GM18870 (cell line): Measurements from ENCODE around the gene MAPK8IP2.

ENCODE experiments used
- ATAC-seq: cut with Tn5 transposase; IDR thresholded peaks from one replicate; pipeline ENCODE4 v1.9.1; 2021; ENCODE audit warnings: moderate library complexity; ENCODE audit not compliant: unreplicated experiment

MAPK8IP2 gene

DNA sequence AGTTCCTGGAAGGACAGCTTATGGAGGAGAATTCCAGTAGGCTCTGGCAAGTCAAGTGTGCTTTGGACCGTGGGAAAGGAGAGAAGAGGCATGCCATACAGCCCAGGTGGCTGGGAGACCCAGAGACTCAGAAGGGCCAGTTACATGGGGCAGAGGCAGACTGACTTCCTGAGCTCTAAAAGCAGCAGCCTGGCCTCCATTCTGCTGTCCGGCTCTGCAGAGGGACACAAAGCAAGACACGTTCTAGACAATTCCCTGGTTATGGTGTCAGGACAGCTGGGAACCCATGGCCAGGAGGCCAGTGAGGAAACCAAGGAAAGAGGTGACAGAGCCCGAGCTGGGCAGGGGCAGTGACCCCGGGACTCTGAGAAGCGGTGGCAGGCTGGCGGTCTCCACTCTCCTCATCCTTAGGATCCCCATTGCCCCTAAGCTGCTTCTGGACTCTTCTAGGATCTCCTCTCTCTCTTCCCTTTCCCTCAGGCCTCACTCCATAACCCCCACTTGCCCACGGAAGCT, 25.1 kb upstream of the MAPK8IP2 start:
- no peak for ATAC-seq

DNA sequence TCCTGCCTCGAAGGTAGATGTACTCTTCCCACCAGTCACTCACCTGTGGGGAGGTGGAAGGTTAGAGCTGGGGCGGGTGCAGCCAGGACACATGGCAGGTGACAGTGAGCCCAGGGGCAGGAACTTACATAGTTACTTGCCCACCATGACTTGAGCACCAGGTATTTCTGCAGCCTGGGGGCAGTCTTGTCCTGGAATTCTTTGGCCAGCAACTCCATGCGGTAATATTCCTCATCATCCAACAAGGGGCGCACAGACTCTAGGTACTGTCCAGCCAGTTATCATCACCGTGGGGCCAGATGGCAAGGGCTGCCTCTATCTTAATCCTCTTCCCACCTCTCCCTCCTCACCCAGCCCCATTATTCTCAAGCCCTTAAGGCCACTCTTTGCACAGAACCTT, 24.5 kb upstream of the MAPK8IP2 start:
- ATAC-seq = no peak

DNA sequence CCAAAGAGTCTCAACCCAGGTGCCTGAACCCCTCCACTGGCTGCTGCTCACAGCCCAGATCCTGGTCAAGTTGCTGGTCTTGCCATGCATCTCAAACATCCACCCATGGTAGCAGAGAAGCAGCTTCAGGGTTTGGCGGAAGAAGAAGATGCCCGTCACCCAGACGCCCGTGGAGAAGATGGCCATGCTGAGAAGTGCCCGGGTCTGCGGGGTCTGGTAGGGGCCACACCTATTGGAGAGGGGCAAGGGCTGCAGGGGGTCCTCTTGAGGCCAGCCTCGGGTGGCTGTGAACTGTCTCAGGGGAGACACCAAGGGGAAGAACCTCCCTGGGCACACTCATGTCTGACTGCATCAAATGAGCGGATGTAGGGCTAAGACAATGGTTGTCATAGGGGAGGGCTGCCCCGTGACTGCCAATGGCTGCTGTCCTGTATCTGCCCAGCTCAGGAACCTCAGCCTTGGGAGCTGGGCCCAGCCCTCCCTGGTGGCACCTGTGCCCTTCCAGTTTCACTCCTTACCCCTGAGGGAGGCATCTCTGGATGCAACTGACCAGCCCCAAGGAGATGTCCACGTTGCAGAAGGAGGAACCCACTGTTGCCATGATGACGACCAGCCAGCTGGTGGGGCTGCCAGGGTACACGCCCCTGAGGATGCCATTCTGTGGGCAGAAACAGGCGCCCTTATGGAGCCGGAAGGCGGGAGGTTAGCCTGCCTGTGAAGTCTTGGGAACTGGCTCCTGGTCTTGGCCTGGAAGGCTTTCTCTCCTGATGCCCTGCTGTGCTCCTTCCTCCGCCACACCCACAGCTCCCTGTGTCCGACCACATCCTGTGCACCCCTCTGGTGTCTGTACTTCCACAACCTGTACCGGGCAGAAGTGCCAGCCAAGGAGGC, 23.5 kb upstream of the MAPK8IP2 start:
- ATAC-seq = no peak

DNA sequence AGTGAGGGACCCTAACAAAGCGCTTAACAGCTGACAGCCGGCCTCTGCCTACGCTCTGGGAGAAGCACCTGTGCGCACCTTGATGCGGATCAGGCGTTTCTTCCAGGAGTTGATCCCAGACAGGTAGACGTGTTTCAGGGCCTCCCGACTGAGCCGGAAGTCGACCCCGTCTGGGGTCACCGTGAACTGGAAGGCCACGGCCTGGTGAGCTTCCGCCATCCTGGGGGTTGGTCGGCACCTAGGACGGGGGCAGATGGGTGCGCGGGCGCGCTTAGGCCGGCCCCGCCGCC, 23.0 kb upstream of the MAPK8IP2 start:
- ATAC-seq = no peak

DNA sequence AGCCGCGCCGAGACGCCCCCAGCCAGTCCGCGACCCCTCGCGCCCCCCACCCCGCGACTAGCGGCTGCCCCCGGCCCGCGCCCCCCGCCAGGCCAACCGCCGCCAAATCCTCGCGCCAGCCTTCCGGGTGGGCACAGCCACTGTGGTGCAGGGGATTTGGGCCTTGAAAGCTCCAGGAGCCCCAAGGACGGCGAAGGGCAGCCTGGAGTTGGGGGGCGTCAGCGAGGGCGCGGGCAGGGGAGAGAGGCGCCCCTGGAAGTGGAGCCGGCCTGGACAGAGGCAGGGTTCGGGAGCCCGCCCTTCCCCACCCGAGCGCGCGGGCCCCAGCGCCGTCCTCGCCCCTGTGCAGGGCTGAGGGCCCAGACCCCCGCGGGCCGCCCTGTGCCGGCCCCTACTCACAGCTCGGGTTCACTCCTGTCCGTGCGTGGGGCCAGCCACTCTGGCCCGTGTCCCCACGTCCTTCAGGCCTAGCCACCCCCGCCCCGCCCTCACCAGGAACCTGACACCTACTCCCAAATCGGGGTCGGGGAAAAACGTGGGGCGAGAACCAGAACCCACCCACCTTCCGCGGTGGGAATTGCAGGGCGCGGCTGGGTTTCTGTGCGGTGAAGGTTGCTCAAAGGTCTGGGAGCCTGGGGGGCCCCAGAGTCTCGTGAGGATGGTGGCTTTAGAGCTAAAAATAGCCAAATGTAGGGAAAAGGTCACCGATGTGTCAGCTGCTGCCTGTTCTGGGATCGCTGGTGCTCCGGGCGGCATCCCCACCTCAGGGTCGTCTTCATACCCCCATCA, 22.4 kb upstream of the MAPK8IP2 start, which contains the start of gene CPT1B:
Gene CPT1B, minus strand, starts transcription at position 441 of the 789 bp plus-strand sequence. CDS start 512 bp downstream, outside the sequence.
- no peak for ATAC-seq

DNA sequence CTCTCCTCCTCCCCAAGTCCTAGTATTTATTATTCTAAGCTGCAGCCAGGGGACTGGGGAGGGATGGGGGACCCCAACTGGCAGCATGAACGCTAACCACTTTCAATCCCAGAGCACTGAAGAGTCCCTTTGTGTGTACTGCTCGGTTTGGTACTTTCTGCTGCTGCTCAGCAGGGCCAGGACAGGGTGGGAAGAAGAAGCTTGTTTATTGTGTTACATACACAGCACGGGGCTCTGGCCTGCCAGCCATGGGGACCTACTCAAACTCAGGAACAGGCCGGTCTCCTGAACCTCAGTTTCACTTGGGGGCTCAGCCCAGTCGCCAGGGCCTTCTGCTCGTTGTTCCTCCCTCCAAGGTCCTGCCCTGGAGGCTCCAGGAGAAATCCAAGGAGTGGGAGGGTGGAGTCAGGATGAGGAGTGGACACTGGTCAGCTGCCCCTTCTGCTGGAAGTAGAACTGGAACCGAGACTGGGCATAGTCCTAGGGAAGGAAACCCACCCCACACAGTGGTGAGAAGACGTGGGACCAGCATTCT, 21.8 kb upstream of the MAPK8IP2 start:
- no peak for ATAC-seq

DNA sequence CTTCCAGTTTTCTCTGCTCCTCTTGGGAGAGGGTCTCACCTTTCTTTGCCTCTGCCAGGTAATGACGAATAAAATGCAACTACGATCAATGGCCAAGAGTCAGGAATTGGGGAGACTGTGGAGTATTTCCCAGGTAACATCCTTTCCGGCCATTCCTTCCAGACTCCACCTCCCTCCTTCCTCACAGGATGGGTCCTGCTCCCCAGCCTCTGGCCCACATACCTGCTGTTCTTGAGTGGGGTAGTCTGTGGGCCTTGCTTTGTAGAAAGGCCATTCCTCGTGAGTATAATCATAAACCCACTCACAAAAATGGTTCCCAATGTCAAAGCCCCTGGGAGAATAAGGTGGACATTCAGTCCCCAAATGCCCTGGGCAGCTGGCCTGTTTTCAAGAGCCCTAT, 20.8 kb upstream of the MAPK8IP2 start:
- no peak for ATAC-seq

DNA sequence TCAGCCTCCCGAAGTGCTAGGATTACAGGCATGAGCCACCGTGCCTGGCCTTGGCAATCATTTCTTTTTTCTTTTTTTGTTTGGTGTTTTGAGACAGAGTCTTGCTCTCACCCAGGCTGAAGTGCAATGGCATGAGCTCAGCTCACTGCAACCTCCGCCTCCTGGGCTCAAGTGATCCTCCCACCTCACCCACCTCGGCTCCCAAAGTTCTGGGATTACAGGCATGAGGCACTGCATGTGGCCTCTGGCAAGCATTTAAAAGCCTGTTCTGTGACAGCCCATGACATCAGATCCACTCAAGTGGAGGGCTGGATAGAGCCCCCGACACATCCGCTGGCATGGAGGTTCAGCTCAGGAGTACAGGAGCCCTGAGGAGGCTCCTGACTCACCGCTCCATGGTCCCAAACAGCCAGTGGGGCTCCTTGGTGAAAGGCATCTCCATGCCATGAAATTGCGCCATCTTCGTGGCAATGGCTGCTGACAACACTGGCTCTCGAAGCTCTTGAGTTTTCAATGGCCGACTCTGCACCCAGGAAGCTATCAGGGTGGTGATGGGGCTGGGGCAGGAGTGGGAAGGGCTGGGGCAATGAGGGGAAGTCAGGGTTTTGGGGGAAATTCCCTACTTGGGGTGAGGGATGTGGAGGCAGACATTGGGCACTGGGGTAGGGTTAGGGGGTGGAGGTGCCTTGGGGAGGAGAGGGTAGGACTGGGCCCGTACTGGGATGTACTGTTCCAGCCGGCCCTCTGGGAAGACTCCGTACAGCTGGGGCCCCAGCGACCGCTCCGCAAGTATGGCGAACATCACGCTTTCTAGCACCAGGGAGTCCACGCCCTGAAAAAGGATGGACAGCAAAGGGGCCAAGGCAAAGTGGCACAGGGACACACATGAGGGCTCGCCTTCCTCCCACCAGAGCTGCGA, 19.3 kb upstream of the MAPK8IP2 start:
- no peak for ATAC-seq

DNA sequence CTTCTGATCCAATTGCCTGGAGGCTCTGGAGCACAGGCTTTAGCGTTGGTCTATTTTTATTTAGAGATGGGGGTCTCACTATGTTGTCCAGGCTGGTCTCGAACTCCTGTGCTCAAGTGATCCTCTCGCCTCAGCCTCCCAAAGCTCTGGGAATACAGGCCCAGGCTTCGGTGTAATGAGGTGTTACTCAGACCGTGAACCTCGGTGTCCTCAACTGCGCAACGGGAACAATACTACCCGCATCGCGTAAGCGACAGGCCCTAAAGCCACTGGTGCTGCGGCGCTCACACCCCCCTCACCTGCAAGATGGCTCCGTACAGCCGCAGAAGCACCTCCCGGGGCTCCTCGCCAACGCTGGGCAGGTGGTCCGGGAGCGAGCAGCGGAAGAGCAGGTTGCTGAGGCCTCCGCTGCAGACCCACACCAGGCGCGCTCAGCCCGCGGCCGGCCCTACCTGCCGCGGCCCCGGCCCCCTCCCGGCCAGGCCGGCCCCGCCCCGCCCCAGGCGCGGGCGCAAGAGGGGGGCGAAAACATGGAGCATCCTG, 18.6 kb upstream of the MAPK8IP2 start:
- peak; percentile 5 for ATAC-seq

DNA sequence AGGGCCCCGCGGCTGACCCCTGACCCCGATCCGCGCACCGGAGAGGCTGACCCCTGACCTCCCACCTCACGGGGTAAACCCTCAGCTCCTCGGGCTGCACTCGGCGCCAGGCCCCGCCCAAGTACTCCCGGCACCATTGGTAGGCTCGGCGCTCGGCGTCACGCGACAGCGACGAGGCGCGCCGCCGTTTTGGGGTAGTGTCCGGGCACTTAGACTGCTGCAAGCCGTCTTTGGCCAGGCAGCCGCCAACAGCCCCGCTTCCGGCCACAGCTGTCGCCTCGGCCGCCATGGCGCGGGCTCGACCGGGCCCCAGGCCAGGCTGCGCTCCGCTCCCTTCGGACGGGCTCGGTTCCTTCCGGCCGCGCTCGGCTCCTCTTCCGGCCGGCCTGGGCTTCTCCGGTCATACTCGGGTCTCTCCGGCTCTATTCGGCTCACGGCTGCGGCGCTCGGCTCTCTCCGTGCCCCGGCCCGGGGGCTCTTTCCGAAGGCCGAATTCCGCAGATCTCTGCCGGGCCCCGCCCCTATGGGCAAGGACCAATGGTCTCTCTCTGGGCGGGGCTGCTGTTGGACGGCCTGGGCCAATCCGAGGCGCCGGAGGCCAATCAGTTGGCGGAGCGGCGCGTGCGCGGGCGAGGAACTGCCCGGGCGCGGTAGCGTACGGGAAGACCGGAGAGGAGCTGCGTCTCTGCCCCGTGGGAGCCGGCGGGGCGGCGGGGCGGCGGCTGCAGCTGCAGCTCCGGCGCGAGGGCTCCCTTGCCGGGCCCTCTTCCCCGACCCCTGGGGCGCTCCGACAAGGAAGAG, 17.9 kb upstream of the MAPK8IP2 start, which contains the start of gene CHKB:
Gene CHKB, minus strand, starts transcription at position 357 of the 801 bp plus-strand sequence. Its CDS starts 68 bp downstream, at position 289.
- peak; percentile 88 for ATAC-seq

DNA sequence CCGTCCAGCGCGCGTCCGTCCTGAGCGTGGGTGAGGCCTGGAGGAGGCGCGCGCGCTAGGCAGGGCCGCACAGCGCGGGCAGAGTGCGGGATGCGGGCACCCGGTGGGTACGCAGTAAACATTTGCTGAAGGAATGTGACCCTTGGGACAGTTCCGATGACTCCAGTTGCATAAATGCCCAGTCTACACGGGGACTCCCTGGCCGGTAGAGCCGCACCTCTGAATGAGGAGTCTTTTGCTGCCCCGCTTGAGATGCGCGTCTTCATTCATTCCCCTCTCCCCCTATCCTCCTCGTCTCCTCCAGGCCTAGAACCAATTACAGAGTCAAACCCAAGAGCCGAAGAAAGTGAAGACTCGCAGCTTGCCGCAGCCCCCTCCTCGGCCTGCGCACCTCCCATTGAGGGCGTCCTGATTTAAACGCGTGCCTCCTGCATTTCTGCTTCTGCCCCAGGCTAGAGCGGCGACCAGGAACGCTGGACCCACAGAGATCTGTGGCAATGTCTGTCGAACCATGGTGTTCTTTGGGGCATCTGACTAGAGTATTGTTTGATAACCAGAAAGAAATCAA, 17.2 kb upstream of the MAPK8IP2 start:
- ATAC-seq = peak; percentile 30

DNA sequence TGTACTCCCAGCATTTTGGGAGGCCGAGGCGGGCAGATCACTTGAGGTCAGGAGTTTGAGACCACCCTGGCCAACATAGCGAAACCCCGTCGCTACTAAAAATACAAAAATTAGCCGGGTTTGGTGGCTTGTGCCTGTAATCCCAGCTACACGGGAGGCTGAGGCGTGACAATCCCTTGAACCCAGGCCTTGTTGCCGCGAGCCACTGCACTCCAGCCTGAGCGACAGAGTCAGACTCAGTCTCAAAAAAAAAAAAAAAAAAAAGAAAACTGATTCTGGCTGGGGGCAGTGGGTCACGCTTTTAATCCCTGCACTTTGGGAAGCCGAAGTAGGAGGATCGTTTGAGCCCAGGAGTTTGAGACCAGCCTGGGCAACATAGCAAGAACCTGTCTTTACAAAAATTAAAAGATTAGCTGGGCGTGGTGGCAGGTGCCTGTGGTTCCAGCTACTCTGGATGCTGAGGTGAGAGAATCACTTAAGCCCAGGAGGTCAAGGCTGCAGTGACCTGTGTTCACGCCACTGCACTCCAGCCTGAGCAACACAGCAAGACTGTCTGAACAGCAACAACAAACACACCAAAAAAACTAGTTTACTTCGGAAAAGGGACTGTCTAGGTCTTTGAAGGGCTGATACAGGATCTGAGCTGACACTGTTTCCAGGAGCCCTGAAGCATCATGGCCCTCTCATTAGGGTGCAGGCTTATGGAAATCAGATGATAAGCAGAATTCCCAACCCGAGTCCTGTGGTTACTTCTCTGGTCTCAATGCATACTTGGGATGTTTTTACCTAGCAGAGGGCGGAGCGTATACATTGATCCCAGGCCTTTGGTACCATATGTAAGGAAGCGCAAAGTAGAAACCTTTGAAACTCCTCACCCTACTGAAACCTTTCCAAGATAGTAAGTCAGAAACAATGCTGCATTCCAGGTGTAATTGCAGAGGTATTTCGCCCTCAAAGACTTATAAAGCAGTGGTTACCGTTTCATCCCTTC, 16.2 kb upstream of the MAPK8IP2 start:
- no peak for ATAC-seq

DNA sequence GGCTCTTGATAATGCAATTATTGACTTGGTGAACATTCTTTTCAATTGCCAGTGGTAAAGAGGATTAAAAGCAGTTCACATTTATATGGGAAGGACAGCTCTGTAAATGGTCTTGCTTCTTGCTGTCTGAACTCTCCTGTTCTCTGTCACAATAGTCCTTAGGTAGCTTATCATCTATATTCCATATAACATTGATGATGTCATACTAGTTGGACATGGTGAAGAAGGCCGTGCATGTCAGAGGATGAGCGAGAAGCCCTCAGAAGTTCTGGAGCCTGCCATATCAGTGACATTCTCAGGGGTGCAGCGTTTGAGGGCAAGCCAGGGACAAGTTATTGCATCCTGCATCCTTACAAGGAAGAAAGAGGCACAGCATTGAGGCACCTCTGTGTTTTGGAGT, 15.4 kb upstream of the MAPK8IP2 start:
- no peak for ATAC-seq

DNA sequence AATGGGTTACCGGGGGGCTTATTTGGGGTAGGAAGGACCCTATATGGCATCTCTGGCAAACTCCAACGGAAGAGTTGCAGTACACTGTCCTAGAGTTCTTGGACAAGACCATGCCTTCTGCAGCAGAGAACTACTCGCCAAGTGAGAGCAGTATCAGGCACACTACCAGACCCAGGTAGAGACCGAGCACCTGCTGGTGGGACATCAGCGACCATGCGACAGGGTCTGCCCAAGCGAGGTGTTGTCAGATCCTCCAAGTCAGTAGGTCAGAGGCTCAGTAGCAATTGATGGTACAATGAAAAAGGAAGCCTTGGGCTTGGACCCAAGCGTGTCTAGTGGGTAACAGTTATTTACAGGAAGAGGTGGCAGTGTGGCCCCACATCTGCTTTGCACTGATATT, 14.8 kb upstream of the MAPK8IP2 start:
- ATAC-seq = no peak

DNA sequence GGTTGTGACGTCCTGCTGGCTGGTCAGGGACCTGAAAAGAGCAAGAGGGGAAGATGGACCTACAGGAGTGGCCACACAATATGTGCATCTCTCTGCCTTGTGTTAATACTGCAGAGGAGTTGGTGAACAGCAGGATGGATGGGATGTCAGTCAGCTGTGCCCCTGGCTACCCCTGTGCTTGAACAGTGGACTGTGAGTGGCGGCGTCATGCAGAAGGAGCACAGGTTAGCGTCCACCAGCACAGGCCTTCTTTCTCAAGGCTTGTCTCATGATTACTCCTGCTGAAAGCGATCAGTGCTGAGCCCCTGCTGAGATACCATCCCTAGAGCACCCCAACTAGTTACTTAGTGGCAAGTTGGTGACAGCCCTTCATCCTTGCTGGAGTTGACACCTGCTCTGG, 14.2 kb upstream of the MAPK8IP2 start:
- ATAC-seq = no peak

DNA sequence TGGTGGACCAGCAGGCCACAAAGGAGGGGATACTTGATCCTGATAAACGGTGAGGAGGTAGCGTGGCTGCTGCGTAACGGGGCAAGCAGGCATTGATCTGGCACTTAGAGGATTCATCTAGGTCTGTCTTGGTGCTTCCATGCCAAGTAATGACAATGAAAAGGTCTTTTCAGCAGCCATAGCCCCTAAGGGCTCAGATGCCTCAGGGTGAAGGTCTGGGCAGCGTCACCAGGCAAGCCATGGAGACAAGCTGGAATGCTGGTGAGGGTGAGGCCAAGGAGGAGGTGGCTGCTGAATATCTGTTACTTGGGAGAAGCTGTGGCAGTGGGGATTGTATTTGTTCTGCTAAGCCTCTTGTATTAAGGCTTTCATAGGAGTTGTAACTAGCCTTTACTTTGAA, 13.2 kb upstream of the MAPK8IP2 start:
- ATAC-seq = no peak

DNA sequence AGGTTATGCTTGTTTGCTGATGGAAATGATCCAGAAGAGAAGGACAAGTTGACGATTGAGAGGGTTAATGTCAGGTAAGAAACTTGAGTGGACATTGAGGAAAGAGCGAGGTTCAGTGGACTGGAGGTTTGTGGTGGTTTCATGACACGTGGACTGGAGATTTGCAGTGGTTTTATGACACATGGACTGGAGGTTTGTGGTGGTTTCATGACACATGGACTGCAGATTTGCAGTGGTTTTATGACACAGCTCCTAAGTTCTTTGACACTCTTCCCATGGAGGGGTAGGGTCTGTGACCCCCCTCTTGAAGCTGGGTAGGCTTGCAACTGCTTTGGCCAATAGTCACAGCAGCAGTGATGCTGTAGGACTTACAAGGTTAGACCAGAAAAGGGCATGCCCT, 5.4 kb upstream of the MAPK8IP2 start:
- no peak for ATAC-seq

DNA sequence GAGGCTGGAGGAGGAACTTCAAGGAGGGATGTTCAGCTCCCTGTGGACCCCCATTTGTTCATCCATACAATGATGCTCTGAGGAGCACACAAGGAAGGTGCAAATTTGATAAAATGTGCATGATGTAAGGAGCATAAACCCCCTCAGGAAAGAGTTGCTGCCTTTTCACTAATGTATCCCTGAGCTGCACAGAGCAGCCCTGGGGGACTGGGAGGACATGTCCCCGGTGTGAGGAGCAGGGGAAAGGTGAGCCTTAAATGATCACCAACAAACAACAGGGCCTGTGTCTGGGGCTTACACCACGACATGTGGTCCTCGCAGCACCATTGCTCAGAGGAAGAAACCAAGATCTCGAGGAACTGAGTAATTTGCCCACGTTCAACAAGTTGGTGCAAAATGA, 3.5 kb upstream of the MAPK8IP2 start:
- no peak for ATAC-seq
